Panc1 (cell line): ENCODE data around the gene DCDC2B.

ENCODE experiments used
- POLR2AphosphoS5 ChIP-seq: IDR thresholded peaks from 2 replicates; pipeline ENCODE4 v1.6.1; 2012; ENCODE audit warnings: mild to moderate bottlenecking, low read depth, low read length, moderate library complexity
- TF ChIP-seq, protein P1 (sequence below), 2 experiments: IDR thresholded peaks; 2 replicates each; pipeline ENCODE4 v1.6.1; 2011 to 2012; ENCODE audit warnings: low read depth in 2 of 2, control low read depth in 1 of 2, low read length in 1 of 2, mild to moderate bottlenecking in 1 of 2, moderate library complexity in 1 of 2; ENCODE audit not compliant: insufficient read depth in 1 of 2
- TF ChIP-seq, protein P2 (sequence below): fragments of 450-650 bp; IDR thresholded peaks from 2 replicates; pipeline ENCODE4 v1.5.1; 2017; ENCODE audit warnings: mild to moderate bottlenecking

DNA sequence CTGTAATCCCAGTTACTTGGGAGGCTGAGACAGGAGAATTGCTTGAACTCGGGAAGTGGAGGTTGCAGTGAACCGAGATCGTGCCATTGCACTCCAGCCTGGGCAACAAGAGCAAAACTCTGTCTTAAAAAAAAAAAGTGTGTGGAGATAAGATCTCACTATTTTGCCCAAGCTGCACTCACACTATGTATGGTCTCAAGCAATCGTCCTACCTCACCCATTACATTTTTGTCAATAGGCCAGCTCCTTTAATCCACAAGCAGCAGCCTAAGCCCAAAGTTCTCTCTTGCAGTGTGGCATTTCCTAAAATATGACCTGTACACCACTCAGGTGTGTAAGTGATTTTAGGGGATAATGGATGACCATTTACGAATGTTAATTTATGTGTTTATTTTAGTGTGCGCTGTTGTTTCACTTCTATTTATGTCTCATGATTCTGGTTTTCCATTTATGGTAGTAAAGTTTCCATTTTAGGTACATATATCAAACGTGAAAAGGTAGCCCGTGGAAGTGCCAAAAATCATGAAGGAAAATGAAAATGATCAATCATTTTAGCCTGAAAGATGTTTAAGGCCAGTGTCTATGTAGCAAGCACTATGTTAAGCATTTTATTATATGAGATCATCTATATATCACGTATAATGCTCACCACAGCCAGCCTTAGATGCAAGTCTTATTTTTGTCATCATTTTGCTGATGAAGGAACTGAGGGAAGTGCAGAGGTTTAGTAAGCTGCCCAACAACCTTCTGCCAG lies 47.8 kb downstream of the DCDC2B start:
- TF ChIP-seq, protein P1, sequence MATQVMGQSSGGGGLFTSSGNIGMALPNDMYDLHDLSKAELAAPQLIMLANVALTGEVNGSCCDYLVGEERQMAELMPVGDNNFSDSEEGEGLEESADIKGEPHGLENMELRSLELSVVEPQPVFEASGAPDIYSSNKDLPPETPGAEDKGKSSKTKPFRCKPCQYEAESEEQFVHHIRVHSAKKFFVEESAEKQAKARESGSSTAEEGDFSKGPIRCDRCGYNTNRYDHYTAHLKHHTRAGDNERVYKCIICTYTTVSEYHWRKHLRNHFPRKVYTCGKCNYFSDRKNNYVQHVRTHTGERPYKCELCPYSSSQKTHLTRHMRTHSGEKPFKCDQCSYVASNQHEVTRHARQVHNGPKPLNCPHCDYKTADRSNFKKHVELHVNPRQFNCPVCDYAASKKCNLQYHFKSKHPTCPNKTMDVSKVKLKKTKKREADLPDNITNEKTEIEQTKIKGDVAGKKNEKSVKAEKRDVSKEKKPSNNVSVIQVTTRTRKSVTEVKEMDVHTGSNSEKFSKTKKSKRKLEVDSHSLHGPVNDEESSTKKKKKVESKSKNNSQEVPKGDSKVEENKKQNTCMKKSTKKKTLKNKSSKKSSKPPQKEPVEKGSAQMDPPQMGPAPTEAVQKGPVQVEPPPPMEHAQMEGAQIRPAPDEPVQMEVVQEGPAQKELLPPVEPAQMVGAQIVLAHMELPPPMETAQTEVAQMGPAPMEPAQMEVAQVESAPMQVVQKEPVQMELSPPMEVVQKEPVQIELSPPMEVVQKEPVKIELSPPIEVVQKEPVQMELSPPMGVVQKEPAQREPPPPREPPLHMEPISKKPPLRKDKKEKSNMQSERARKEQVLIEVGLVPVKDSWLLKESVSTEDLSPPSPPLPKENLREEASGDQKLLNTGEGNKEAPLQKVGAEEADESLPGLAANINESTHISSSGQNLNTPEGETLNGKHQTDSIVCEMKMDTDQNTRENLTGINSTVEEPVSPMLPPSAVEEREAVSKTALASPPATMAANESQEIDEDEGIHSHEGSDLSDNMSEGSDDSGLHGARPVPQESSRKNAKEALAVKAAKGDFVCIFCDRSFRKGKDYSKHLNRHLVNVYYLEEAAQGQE (IDR thresholded peaks at IDR 0.05; ENCODE audit: insufficient read depth in 1 of 2, low read depth in 2 of 2, low read length in 1 of 2), result no peak
- TF ChIP-seq, protein P2, sequence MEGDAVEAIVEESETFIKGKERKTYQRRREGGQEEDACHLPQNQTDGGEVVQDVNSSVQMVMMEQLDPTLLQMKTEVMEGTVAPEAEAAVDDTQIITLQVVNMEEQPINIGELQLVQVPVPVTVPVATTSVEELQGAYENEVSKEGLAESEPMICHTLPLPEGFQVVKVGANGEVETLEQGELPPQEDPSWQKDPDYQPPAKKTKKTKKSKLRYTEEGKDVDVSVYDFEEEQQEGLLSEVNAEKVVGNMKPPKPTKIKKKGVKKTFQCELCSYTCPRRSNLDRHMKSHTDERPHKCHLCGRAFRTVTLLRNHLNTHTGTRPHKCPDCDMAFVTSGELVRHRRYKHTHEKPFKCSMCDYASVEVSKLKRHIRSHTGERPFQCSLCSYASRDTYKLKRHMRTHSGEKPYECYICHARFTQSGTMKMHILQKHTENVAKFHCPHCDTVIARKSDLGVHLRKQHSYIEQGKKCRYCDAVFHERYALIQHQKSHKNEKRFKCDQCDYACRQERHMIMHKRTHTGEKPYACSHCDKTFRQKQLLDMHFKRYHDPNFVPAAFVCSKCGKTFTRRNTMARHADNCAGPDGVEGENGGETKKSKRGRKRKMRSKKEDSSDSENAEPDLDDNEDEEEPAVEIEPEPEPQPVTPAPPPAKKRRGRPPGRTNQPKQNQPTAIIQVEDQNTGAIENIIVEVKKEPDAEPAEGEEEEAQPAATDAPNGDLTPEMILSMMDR, result no peak
- no peak for TF ChIP-seq POLR2AphosphoS5
